Suprapubic skin (tissue), 4 donors: ENCODE measurements around the gene IGF1. TPM values are rescaled to one million over a fixed set of nuclear protein-coding genes. Genes with fewer than 3 reads are reported as not detected.

Experiments
- DNase-seq, 2 donors: peaks; one replicate each; pipeline ENCODE4 v3.0.0-alpha.2; 2019; ENCODE audit warnings: low spot score in 2 of 2
- H3K27ac ChIP-seq: fragments of 200-600 bp; sonication (generic); one replicate; pipeline ENCODE4 v1.5.1; 2019
- H3K27me3 ChIP-seq: fragments of 200-600 bp; sonication (generic); one replicate; pipeline ENCODE4 v1.5.1; 2019
- H3K36me3 ChIP-seq: fragments of 200-600 bp; sonication (generic); one replicate; pipeline ENCODE4 v1.5.1; 2019
- H3K4me1 ChIP-seq: fragments of 200-600 bp; sonication (generic); one replicate; pipeline ENCODE4 v1.5.1; 2019
- H3K4me3 ChIP-seq: fragments of 200-600 bp; sonication (generic); one replicate; pipeline ENCODE4 v1.5.1; 2019; ENCODE audit warnings: mild to moderate bottlenecking
- H3K9me3 ChIP-seq: fragments of 200-600 bp; sonication (generic); one replicate; pipeline ENCODE4 v1.5.1; 2019
- EP300 ChIP-seq: sonication (generic); formaldehyde crosslinking; IDR thresholded peaks from one replicate; pipeline ENCODE4 v1.6.1; 2017; ENCODE audit warnings: antibody characterized with exemption
- POLR2A ChIP-seq, 2 donors: fragments of 450-650 bp; IDR thresholded peaks; one replicate each; pipeline ENCODE4 v1.6.1; 2017; ENCODE audit warnings: antibody characterized with exemption in 2 of 2, mild to moderate bottlenecking in 2 of 2, moderate library complexity in 2 of 2
- POLR2AphosphoS5 ChIP-seq, 3 donors: sonication (generic); formaldehyde crosslinking; IDR thresholded peaks; one replicate each; pipeline ENCODE4 v1.6.1; 2017; ENCODE audit warnings: antibody characterized with exemption in 3 of 3
- WGBS: methylation state at CpG from one replicate; pipeline ENCODE4 v1.1.5; 2018; 5-methylcytosine and 5-hydroxymethylcytosine counted together
- total RNA-seq, 4 donors: library from RNA; depleted of rRNA; stranded (reverse); fragments of >200 nt; gene quantifications; one replicate each; pipeline ENCODE4 v1.1.0, GENCODE V29; 2016
- TF ChIP-seq, protein P1 (sequence below), 2 donors: fragments of 200-600 bp in 1 of 2; fragments of 450-650 bp in 1 of 2; sonication (generic) in 1 of 2; IDR thresholded peaks; one replicate each; pipeline ENCODE4 v1.5.1; 2016 to 2019; ENCODE audit warnings: antibody characterized with exemption in 2 of 2, mild to moderate bottlenecking in 1 of 2, moderate library complexity in 1 of 2

IGF1 gene
- total RNA-seq, 4 donors from 2014 or later: 5.9 to 19.7 (median 11.7) TPM

GRCh38 chr12:102419094-102419764 lies 61.1 kb downstream of the IGF1 start:
- TF ChIP-seq, protein P1, sequence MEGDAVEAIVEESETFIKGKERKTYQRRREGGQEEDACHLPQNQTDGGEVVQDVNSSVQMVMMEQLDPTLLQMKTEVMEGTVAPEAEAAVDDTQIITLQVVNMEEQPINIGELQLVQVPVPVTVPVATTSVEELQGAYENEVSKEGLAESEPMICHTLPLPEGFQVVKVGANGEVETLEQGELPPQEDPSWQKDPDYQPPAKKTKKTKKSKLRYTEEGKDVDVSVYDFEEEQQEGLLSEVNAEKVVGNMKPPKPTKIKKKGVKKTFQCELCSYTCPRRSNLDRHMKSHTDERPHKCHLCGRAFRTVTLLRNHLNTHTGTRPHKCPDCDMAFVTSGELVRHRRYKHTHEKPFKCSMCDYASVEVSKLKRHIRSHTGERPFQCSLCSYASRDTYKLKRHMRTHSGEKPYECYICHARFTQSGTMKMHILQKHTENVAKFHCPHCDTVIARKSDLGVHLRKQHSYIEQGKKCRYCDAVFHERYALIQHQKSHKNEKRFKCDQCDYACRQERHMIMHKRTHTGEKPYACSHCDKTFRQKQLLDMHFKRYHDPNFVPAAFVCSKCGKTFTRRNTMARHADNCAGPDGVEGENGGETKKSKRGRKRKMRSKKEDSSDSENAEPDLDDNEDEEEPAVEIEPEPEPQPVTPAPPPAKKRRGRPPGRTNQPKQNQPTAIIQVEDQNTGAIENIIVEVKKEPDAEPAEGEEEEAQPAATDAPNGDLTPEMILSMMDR (IDR thresholded peaks at IDR 0.05): no peak
- TF ChIP-seq POLR2A (IDR thresholded peaks at IDR 0.05) (no peak), POLR2AphosphoS5 (IDR thresholded peaks at IDR 0.05) (no peak), EP300 (no peak)
- H3K27me3 ChIP-seq: no peaks in the 10 kb centered on the region
- no peak overlapping the region for H3K27ac ChIP-seq
- no peaks in the 10 kb centered on the region for H3K9me3 ChIP-seq
- 84% methylated on average over 11 of the region's 11 CpGs for WGBS
- no peak for DNase-seq
- no peak overlapping the region for H3K4me3 ChIP-seq
- H3K4me1 ChIP-seq: peaks cover 7% of the 10 kb centered on the region
- H3K36me3 ChIP-seq: no peaks in the 10 kb centered on the region

- no peak for TF ChIP-seq POLR2A (IDR thresholded peaks at IDR 0.05)
- no peak for TF ChIP-seq EP300
- no peak for TF ChIP-seq POLR2AphosphoS5 (IDR thresholded peaks at IDR 0.05)
- TF ChIP-seq, protein P1 (IDR thresholded peaks at IDR 0.05): no peak
- WGBS: 92% methylated on average over 2 of the region's 2 CpGs
- DNase-seq: no peak
- peaks cover 7% of the 10 kb centered on the region for H3K4me1 ChIP-seq
- no peaks in the 10 kb centered on the region for H3K36me3 ChIP-seq
- H3K27me3 ChIP-seq: no peaks in the 10 kb centered on the region
- no peak overlapping the region for H3K4me3 ChIP-seq
- no peak overlapping the region for H3K27ac ChIP-seq
- no peaks in the 10 kb centered on the region for H3K9me3 ChIP-seq
These were observed 63.3 kb downstream of the IGF1 start for GRCh38 chr12:102417055-102417454.

- TF ChIP-seq EP300 (no peak), POLR2A (IDR thresholded peaks at IDR 0.05) (no peak), POLR2AphosphoS5 (IDR thresholded peaks at IDR 0.05) (no peak)
- TF ChIP-seq, protein P1 (IDR thresholded peaks at IDR 0.05): no peak
- no peak for DNase-seq
- Histone ChIP-seq H3K4me1 (peaks cover 4% of the 10 kb centered on the region), H3K36me3 (no peaks in the 10 kb centered on the region), H3K27ac (no peak overlapping the region), H3K27me3 (no peaks in the 10 kb centered on the region), H3K4me3 (no peak overlapping the region), H3K9me3 (no peaks in the 10 kb centered on the region)
- 100% methylated on average over 1 of the region's 1 CpG for WGBS
These were observed 64.8 kb downstream of the IGF1 start for GRCh38 chr12:102415515-102415914.

DNA sequence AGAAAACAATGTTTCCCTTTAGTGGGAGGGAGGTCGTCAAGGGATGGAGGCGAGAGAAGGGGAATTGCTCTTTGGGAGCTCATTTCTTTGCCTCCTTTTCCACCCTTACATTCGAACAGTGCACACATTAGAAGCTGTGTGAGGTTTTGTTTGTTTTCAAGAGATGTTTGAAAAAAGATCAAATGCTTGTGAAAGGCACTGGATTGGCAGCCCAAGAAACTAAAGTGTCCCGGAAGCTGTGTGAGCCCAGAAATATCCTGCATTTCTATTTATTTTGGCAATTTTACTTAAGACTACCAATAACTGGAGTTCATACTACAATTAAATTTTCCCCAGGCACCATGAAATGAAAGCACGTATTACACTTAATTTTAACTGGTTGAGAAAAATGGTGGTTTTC lies 67.0 kb downstream of the IGF1 start:
- Histone ChIP-seq H3K4me1 (peaks cover under 1% of the 10 kb centered on the region), H3K27me3 (no peaks in the 10 kb centered on the region), H3K36me3 (no peaks in the 10 kb centered on the region), H3K4me3 (no peak overlapping the region), H3K9me3 (no peaks in the 10 kb centered on the region), H3K27ac (no peak overlapping the region)
- WGBS: 81% methylated on average over 5 of the region's 5 CpGs
- DNase-seq: no peak
- no peak for TF ChIP-seq POLR2AphosphoS5 (IDR thresholded peaks at IDR 0.05)
- TF ChIP-seq, protein P1 (IDR thresholded peaks at IDR 0.05): no peak
- no peak for TF ChIP-seq POLR2A (IDR thresholded peaks at IDR 0.05)

DNA sequence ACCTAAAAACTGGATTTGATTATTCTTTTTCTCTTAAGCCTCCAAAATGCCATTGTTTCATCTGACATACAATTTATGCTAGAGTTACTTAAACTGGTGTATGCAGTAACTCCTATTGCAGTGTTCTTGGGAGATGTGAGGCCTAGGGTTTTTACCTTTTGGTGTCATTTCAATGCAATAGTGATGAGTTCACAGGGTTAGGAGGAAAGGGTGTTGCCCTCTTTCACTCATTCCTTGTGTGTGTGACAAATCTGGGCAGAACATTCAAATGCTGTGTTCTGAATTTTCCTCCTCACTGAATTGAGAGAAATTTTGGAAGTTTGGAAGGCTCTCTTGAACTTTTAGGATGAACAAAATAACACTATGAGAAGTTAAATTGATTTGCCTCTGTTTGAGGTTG lies 69.9 kb downstream of the IGF1 start:
- no peak for TF ChIP-seq POLR2AphosphoS5 (IDR thresholded peaks at IDR 0.05)
- no peak for TF ChIP-seq POLR2A (IDR thresholded peaks at IDR 0.05)
- TF ChIP-seq, protein P1 (IDR thresholded peaks at IDR 0.05): no peak
- no peak for TF ChIP-seq EP300
- H3K4me1 ChIP-seq: no peaks in the 10 kb centered on the region
- no peak for DNase-seq
- no peaks in the 10 kb centered on the region for H3K27me3 ChIP-seq
- H3K27ac ChIP-seq: no peak overlapping the region
- no peak overlapping the region for H3K4me3 ChIP-seq
- H3K9me3 ChIP-seq: no peaks in the 10 kb centered on the region
- H3K36me3 ChIP-seq: no peaks in the 10 kb centered on the region
